Ovary (tissue), 3 donors: ENCODE results near the gene ABHD8.

ENCODE experiments used
- CTCF ChIP-seq, 3 donors: fragments of 450-650 bp in 2 of 3; fragments of 200-600 bp in 1 of 3; IDR thresholded peaks; one replicate each; pipeline versions ENCODE4 v1.5.1 to v1.8.0; 2016 to 2022; ENCODE audit warnings: antibody characterized with exemption in 3 of 3, mild to moderate bottlenecking in 1 of 3
- POLR2A ChIP-seq: fragments of 450-650 bp; IDR thresholded peaks from one replicate; pipeline ENCODE4 v1.6.1; 2017; ENCODE audit warnings: antibody characterized with exemption, mild to moderate bottlenecking, moderate library complexity
- donor health status: DM: no; HTN: no; CAD: no.

GRCh38 chr19:17330262-17331044, 27.2 kb upstream of the ABHD8 start:
- no peak for TF ChIP-seq CTCF (IDR thresholded peaks at IDR 0.05)
- TF ChIP-seq POLR2A: no peak
